ENCODE measurements around the gene ATP8A2. TPM values are rescaled to one million over a fixed set of nuclear protein-coding genes. Genes with fewer than 3 reads are reported as not detected.

ATP8A2 gene
- total RNA-seq, 1 donor from 2014 or later: 1.3 TPM

DNA sequence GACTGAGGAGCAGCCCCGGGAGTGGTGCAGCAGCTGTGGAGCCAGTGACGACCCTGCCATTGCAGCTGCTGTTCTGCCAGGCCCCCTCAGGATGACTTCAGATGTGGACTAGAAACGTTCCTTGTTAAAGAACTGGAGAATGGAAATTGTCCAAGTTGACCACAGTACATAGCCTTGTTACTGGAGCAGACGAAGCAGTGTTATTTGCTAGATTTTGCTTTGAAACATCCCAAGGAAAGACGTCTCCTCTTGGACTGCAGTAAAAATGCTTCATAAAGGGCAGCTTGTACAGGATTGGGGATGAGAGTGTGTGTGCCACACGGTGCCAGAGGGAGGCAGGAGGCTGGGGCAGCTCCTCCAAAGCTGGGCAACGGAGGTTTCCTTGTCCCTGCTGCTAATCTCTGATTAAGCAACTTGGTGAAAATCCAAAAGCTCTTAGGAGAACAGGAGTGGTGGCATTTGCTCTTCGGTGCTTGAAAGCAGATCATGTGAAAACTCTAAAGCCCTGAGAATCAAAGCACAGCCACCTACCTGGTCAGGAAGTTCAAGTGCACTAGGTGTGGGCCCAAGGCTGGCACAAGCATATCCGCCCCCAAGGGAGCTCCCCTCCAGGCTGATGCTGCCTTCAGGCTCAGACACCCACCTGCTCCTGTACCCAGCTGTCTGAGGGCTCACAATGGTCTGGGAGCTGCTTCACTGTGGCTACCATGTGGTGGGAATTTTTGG, 645.6 kb downstream of the ATP8A2 start:
- H3K36me3 ChIP-seq (ENCODE audit: insufficient read depth, low read length): no peaks in the 10 kb centered on the region
- H3K27ac ChIP-seq (ENCODE audit: low read depth, low read length): no peak overlapping the region
- H3K4me1 ChIP-seq (ENCODE audit: insufficient read depth, low read length): peaks cover 47% of the 10 kb centered on the region
- no peaks in the 10 kb centered on the region for H4K20me1 ChIP-seq (ENCODE audit: insufficient read depth, low read length)
- no peak overlapping the region for H2AFZ ChIP-seq (ENCODE audit: low read depth, low read length)
- H3K4me3 ChIP-seq (ENCODE audit: insufficient read depth, low read depth, low read length): no peak overlapping the region
- no peaks in the 10 kb centered on the region for H3K79me2 ChIP-seq (ENCODE audit: insufficient read depth, low read length)
- no peak overlapping the region for H3K27ac Mint-ChIP-seq (ENCODE audit: unreplicated experiment)
- no peak overlapping the region for H3K4me3 Mint-ChIP-seq (ENCODE audit: unreplicated experiment)
- peaks cover 38% of the 10 kb centered on the region for H3K4me1 Mint-ChIP-seq (ENCODE audit: low read depth, unreplicated experiment)
- peaks cover 4% of the 10 kb centered on the region for H3K27me3 Mint-ChIP-seq (ENCODE audit: low read depth, unreplicated experiment)
- DNase-seq (ENCODE audit: low read depth) (peak; percentile 52), FAIRE-seq (no peak)
- no peaks in the 10 kb centered on the region for H3K9me3 ChIP-seq (ENCODE audit: insufficient read depth, low read depth, low read length)
- peak overlapping the region; percentile 8 for H3K4me2 ChIP-seq (ENCODE audit: low read length)
- no peaks in the 10 kb centered on the region for H3K27me3 ChIP-seq (ENCODE audit: insufficient read depth, low read length)
- TF ChIP-seq EZH2 (IDR thresholded peaks at IDR 0.05; ENCODE audit: insufficient read depth, low read length) (no peak), CTCF (IDR thresholded peaks at IDR 0.05; ENCODE audit: insufficient read depth, low read depth, low read length) (no peak)
- no peak overlapping the region for H3K9ac ChIP-seq (ENCODE audit: low read length)
- H3K36me3 Mint-ChIP-seq (ENCODE audit: low read depth, unreplicated experiment): no peaks in the 10 kb centered on the region
- peaks cover 9% of the 10 kb centered on the region for H3K9me3 Mint-ChIP-seq (ENCODE audit: unreplicated experiment)

DNA sequence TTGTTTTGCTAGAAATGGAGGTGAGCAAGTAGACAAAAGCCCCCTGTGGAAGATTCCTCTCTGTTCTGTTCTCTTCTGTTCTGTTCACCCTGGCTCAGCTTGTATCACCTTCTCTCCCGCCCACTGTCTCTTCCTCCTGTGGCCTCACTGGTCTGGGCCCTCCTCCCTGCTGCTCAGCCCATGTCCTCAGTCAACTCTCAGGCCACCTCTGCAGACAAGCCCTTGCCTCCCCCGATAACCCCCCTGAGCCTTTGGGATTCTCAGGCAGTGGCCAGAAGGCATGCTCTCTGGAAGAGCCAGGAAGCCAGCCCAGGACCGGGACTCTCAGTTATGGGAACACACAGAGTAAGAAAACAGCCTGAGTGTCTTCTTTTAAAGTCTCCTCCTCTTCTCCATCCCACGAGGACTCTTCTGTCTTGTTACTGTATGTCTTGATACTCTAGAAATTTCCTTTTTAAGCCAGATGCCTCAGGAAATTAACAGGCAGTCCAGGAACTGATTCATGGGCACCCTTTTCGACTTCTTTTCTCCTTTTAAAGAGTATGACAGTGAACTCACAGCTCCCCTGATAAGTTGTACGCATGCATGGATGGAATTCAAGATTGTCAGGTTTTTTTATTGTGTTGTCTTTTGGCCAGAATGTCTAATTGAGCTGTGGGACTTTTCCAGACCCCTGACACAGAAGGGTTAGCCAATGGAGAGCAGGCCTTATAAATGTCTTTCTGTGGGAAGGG, 646.3 kb downstream of the ATP8A2 start:
- peaks cover 45% of the 10 kb centered on the region for H3K4me1 Mint-ChIP-seq (ENCODE audit: low read depth, unreplicated experiment)
- no peak overlapping the region for H3K4me3 ChIP-seq (ENCODE audit: insufficient read depth, low read depth, low read length)

More for the DNA sequence above, 646.3 kb downstream of the ATP8A2 start:
- Mint-ChIP-seq H3K27me3 (ENCODE audit: low read depth, unreplicated experiment) (peaks cover 4% of the 10 kb centered on the region), H3K4me3 (ENCODE audit: unreplicated experiment) (no peak overlapping the region), H3K9me3 (ENCODE audit: unreplicated experiment) (peaks cover 9% of the 10 kb centered on the region), H3K36me3 (ENCODE audit: low read depth, unreplicated experiment) (no peaks in the 10 kb centered on the region), H3K27ac (ENCODE audit: unreplicated experiment) (peak overlapping the region; percentile 70)
- Histone ChIP-seq H3K27ac (ENCODE audit: low read depth, low read length) (peak overlapping the region; percentile 87), H3K9ac (ENCODE audit: low read length) (no peak overlapping the region), H3K27me3 (ENCODE audit: insufficient read depth, low read length) (no peaks in the 10 kb centered on the region), H3K36me3 (ENCODE audit: insufficient read depth, low read length) (no peaks in the 10 kb centered on the region), H4K20me1 (ENCODE audit: insufficient read depth, low read length) (no peaks in the 10 kb centered on the region), H3K9me3 (ENCODE audit: insufficient read depth, low read depth, low read length) (no peaks in the 10 kb centered on the region), H3K79me2 (ENCODE audit: insufficient read depth, low read length) (no peaks in the 10 kb centered on the region), H2AFZ (ENCODE audit: low read depth, low read length) (peak overlapping the region; percentile 20), H3K4me2 (ENCODE audit: low read length) (peak overlapping the region; percentile 8), H3K4me1 (ENCODE audit: insufficient read depth, low read length) (peaks cover 55% of the 10 kb centered on the region)
- FAIRE-seq (no peak), DNase-seq (ENCODE audit: low read depth) (peak; percentile 35)
- TF ChIP-seq EZH2 (IDR thresholded peaks at IDR 0.05; ENCODE audit: insufficient read depth, low read length) (no peak), CTCF (IDR thresholded peaks at IDR 0.05; ENCODE audit: insufficient read depth, low read depth, low read length) (no peak)

Measured in astrocyte (in vitro differentiated cells and primary cell).